Right cardiac atrium (tissue), 5 donors: ENCODE results near the gene CHST15. TPM values are rescaled to one million over a fixed set of nuclear protein-coding genes. Genes with fewer than 3 reads are reported as not detected.

Experiments used
- ATAC-seq, 2 donors: fragments of 200-7000 bp; cut with Tn5 transposase; one replicate each; pipeline versions ENCODE4 v1.8.0 to v1.9.1; 2020; ENCODE audit warnings: moderate library complexity in 2 of 2, mild to moderate bottlenecking in 1 of 2
- DNase-seq, 3 donors: peaks; one replicate each; pipeline ENCODE4 v3.0.0-alpha.2; 2020
- H3K27ac ChIP-seq: one replicate; pipeline ENCODE4 v1.5.1; 2013; ENCODE audit warnings: mild to moderate bottlenecking, low read length, control low read depth, moderate library complexity
- H3K27me3 ChIP-seq: one replicate; pipeline ENCODE4 v1.6.1; 2013; ENCODE audit not compliant: control insufficient read depth, insufficient read depth
- H3K4me1 ChIP-seq: one replicate; pipeline ENCODE4 v1.6.1; 2013; ENCODE audit warnings: low read length; ENCODE audit not compliant: control insufficient read depth, insufficient read depth
- H3K4me3 ChIP-seq: one replicate; pipeline ENCODE4 v1.5.1; 2013; ENCODE audit warnings: low read length, control low read depth
- H3K9me3 ChIP-seq: one replicate; pipeline ENCODE4 v1.6.1; 2013; ENCODE audit warnings: low read length; ENCODE audit not compliant: control insufficient read depth
- WGBS: extraction: QIAGEN DNeasy Blood & Tissue Kit; methylation state at CpG from one replicate; pipeline ENCODE4 v1.1.7; 2013; 5-methylcytosine and 5-hydroxymethylcytosine counted together
- intact Hi-C, 4 donors: fragments of 100-400 bp; cut with DNase I; formaldehyde crosslinking; loops; one replicate each; pipeline versions ENCODE4 v1.11.0 to v1.14.0; 2022 to 2023
- polyA plus RNA-seq: library from polyadenylated mRNA; stranded (reverse); fragments of 200-250 nt; gene quantifications from one replicate; pipeline ENCODE4 v1.2.3, GENCODE V29; 2013
- total RNA-seq, 4 donors: library from RNA; stranded (reverse); fragmentation: NEBNext Ultra II Directional; extraction: Animal tissue kit (Norgen Biotek cat#: 25700); gene quantifications; one replicate each; pipeline ENCODE4 v1.2.1, GENCODE V29; 2021
- donor health status: healthy with polysubstance abuse.
- donor health status: DM: no; HTN: yes; CAD: no.
- donor health status: DM: no; HTN: no; CAD: no.
- donor health status: DM: no; HTN: yes; CAD: no; lungs with severe emphysema.
- donor health status: DM: yes; HTN: yes; CAD: no.

The CHST15 gene
- total and polyA plus RNA-seq, 5 donors, result 2.2 to 11.9 (median 8.2) TPM

DNA sequence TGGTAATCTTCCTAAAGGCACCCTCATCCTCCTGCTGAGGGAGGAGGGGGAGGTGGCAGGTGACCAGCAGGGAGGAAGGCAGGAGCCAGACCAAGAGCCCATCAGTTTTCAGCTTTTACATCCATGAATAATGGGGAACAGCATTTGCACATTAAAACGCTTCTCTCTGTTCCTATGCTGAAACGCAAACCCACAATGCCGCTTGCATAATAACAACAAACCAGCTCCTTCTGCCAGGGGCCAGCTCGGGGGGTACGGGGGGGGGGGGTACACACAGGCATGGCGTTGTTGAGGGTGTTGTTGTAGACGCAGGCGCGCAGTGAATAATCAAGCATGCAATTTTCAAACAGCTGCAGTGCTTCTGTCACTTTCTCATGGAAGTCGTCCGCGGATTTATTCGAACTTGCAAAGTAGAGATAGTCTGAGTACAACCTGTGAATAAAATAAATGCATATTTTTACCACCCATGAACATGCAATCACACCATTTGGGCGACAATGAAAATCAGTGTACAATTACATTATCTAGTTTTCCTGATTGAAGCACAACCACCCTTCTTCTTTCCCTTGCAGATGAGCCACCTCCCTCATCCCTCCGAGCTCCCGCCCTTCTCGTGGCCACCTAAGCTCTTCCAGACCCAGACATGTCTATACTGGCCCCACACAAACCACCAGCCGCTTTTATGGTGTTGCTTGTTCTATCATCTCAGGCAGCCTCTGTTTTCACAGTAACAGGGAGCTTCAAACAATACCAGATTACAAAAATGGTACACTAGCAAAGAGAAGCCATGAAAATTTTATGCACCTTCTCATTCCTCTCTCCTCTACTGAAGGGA lies 72.2 kb downstream of the CHST15 start:
- intact Hi-C loops, result no loop called here
- H3K9me3 ChIP-seq, result no peaks in the 10 kb centered on the region
- DNase-seq, result no peak
- no peak overlapping the region for H3K27ac ChIP-seq
- no peak for ATAC-seq
- no peaks in the 10 kb centered on the region for H3K27me3 ChIP-seq
- 53% methylated on average over 18 of the region's 18 CpGs for WGBS
- H3K4me1 ChIP-seq, result no peaks in the 10 kb centered on the region
- no peak overlapping the region for H3K4me3 ChIP-seq

DNA sequence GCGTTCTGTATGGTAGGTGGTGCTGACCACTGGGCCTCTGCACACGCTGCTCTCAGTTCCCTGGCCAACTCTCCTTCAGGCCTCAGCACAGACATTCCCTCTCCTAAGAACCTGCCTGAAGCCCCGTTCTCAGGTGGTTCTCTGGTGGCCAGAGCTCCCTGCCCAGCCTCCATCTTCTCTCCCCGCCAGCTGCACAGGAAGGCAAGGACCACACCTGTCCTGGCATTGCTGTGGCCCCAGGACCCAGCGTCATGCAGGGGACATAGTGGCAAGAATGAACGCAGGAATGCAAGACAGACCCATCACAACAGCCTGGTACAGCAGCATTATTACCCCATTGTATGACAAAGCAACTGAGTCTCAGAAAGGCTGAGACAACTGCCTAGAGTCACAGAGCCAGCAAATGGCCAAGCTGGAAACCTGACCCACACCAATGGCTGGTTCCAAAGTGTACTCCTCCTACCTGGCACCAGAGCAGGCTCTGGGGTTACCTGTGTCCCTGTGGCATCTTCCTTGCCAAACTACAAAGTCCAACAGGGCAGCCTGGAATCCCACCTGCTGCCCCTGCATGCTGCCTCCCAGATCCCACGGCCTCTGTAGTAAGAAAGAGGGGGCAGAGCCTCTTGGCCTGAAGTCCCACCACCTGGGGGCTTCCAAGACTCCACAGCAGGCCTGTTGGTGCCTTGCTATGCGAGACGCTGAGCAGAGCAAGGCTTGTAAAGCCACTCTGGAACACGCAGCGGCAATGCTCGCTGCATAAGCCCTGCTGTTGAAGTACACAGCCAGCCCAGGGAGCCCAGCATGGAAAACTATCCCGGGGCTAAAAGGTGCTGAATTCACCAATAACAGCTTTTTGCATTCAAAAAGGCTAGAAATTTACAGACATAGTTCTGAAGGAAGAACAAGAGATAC lies 73.3 kb downstream of the CHST15 start:
- H3K27me3 ChIP-seq, result no peaks in the 10 kb centered on the region
- ATAC-seq, result no peak
- intact Hi-C loops, result loop anchor here in 1 of 4 donors (10.0 kb wide), 1 partner anchor 235 kb away; no protein-coding TSS in a partner anchor
- H3K9me3 ChIP-seq, result no peaks in the 10 kb centered on the region
- no peak for DNase-seq
- no peak overlapping the region for H3K27ac ChIP-seq
- 78% methylated on average over 13 of the region's 13 CpGs for WGBS
- H3K4me1 ChIP-seq, result no peaks in the 10 kb centered on the region
- H3K4me3 ChIP-seq, result no peak overlapping the region

DNA sequence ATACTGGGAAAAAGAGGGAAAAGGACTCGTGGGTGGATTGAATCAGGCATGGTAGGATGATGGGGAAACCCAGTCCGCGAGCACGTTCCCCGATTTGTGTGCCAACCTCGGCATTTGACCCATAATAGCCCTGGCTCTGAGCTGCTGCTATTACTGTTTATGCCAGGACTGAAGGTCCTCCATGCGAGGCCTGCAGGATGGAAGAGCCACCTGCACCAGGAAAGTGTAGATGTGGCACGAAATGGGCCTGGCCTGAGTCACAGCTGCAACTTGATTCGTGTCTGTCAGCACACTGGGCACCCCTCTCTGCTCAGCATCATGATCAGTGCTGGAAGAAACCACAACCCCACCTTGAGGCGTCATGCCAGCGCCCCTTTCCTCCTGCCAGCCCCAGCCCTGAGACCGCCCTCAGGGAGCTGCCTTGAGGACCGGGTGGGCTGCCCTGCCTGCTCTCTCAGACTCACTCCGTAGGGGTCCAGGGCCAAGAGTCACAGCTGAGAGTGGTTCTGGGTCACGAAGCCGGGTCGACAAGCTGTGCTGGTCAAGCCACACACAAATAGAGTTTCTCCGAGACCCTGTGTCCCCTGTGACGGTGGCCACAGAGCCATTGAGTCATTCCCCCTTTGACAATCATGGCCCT lies 74.4 kb downstream of the CHST15 start:
- no peak for ATAC-seq
- Histone ChIP-seq H3K27me3 (no peaks in the 10 kb centered on the region), H3K4me1 (no peaks in the 10 kb centered on the region), H3K9me3 (no peaks in the 10 kb centered on the region), H3K4me3 (no peak overlapping the region), H3K27ac (no peak overlapping the region)
- 92% methylated on average over 19 of the region's 19 CpGs for WGBS
- no peak for DNase-seq
- intact Hi-C loops, result loop anchor here in 1 of 4 donors (10.0 kb wide), 1 partner anchor 236 kb away; no protein-coding TSS in a partner anchor

DNA sequence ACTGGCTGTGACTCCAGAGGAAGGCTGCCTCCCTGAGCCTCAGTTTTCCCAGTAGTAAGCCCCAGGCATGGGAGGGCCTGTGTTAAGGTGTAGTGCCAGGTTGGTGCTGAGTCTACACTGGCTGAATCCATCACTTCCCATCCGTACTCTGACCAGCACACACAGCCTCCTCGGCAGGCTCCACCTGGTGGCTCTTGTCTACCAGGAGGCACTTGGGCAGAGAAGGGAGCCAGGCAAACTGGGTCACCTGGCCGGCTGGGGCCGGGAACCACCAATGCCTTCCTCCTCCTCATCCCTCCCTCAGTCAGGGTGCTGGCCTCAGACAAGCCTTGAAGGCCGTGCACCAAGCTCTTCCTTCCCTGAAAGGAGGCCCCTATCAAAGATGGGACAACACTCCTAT lies 75.7 kb downstream of the CHST15 start:
- Histone ChIP-seq H3K9me3 (no peaks in the 10 kb centered on the region), H3K4me1 (no peaks in the 10 kb centered on the region), H3K27me3 (no peaks in the 10 kb centered on the region), H3K27ac (no peak overlapping the region), H3K4me3 (no peak overlapping the region)
- 86% methylated on average over 5 of the region's 5 CpGs for WGBS
- ATAC-seq (peak in 1 of 2 donors; percentile 26), DNase-seq (no peak)
- intact Hi-C loops, result loop anchor here in 1 of 4 donors (10.0 kb wide), 1 partner anchor 237 kb away; no protein-coding TSS in a partner anchor

DNA sequence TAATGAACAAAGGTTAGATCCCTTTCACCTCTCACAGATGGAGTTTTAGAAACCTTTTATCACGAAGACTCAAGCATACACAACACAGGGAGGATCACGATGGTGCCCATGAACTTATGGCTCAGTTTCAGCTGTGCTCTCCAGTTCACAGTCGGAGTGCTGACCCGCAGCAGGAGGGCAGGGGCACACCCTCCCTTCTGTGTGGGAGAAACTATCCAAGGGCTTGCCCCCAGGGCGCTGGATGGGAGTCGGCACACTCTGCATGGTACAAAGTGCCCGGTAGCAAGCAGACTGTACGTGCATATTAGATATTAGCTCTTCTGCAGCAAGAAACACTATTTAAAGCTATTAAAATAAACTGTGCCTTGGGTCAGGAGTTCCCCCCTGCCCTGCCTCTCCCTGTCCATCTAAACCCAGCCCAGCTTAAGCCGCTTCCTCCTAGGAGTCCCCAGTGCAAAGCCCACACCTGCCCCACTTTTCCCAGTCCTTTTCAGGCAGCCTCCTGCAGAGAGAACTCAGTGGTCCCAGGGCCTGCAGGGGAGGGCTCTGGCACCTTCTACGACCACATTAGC lies 76.5 kb downstream of the CHST15 start:
- WGBS, result 73% methylated on average over 10 of the region's 10 CpGs
- no peak for ATAC-seq
- no peaks in the 10 kb centered on the region for H3K9me3 ChIP-seq
- no peaks in the 10 kb centered on the region for H3K4me1 ChIP-seq
- H3K27ac ChIP-seq, result no peak overlapping the region
- H3K27me3 ChIP-seq, result no peaks in the 10 kb centered on the region
- intact Hi-C loops, result loop anchor here in 1 of 4 donors (10.0 kb wide), 1 partner anchor 238 kb away; no protein-coding TSS in a partner anchor
- H3K4me3 ChIP-seq, result no peak overlapping the region
- no peak for DNase-seq

DNA sequence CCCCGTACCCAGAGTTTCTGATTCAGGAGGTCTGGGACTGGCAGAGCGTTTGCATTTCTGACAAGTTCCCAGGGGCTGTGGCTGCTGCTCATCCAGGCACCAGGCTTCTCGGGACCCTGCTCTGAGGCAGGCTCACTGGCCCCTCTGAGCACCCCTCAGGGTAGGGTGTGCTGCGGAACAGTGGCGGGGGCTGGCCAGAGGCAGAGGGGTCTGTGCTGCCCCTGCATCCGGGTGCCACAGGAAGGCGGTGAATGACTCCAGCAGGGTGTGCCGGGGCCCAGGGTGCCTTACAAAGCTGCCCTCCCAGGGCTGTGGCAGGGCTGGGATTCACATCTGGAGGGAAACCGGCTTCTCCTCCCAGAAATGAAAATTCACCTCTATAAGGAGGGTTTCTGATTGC lies 77.4 kb downstream of the CHST15 start:
- WGBS, result 87% methylated on average over 9 of the region's 9 CpGs
- Histone ChIP-seq H3K4me3 (no peak overlapping the region), H3K9me3 (no peaks in the 10 kb centered on the region), H3K27me3 (no peaks in the 10 kb centered on the region), H3K4me1 (no peaks in the 10 kb centered on the region), H3K27ac (no peak overlapping the region)
- intact Hi-C loops, result loop anchor here in 1 of 4 donors (10.0 kb wide), 1 partner anchor 239 kb away; no protein-coding TSS in a partner anchor
- ATAC-seq, result no peak
- DNase-seq, result no peak

DNA sequence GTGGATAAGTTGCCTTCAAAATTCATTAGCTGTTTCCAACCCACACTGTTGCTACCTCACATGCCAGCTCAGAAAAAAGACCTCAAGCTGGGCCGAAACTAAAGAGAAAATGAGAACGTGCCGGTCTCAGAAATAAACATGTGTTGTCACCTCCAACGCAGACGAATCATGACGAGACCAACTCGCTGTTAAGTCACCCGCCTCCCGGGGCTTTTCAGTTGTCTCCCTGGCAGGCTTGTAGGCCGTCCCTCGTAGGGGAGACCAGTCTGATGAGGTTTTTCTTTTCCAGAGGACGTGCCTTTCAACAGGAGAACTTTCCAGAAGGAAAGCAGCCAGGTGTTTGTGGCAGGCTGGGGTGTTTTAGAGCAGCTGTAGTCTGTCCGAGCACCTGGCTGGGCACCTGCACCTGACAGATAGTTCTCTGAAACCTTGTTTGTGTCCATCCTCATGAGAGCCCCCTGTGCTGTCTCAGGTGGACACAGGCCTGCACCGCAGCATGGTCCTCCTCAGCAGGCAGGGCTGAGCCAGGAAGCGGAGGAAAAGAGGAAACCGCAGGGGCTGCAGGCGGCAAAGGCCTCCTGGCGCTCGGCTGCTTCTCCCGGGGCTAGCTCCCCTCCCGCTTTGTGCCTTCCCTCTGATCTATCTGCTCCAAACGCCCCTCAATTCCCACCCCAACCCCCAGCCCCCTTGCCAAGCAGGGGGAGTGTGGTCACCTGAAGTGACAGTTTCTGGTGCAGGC lies 78.8 kb downstream of the CHST15 start:
- intact Hi-C loops, result loop anchor here in 1 of 4 donors (10.0 kb wide), 1 partner anchor 240 kb away; no protein-coding TSS in a partner anchor
- no peak for ATAC-seq
- Histone ChIP-seq H3K27ac (no peak overlapping the region), H3K4me3 (no peak overlapping the region), H3K4me1 (no peaks in the 10 kb centered on the region), H3K27me3 (no peaks in the 10 kb centered on the region), H3K9me3 (no peaks in the 10 kb centered on the region)
- no peak for DNase-seq
- WGBS, result 82% methylated on average over 22 of the region's 22 CpGs

DNA sequence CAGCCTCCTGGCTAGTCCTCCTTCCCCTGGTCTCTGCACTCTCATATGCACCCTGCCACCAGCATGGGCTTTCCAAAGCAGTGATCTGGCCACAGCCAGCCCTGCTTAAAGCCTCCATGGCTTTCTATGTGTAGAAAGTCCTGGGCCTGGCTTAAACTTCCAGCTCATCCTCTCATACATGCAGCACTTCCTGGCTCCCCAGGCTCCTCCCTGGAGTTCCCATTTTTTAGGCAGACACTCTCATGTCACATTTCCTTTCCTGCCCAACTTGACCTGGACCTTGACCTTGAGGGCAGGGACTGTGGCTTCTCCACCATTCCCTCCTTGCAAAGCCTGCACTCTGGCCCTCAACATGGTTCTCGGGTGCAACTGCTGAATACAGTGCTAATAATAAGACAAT lies 79.5 kb downstream of the CHST15 start:
- H3K4me3 ChIP-seq, result no peak overlapping the region
- no peaks in the 10 kb centered on the region for H3K4me1 ChIP-seq
- no peaks in the 10 kb centered on the region for H3K9me3 ChIP-seq
- DNase-seq (no peak), ATAC-seq (no peak)
- no peaks in the 10 kb centered on the region for H3K27me3 ChIP-seq
- intact Hi-C loops, result loop anchor here in 1 of 4 donors (10.0 kb wide), 1 partner anchor 241 kb away; no protein-coding TSS in a partner anchor
- H3K27ac ChIP-seq, result no peak overlapping the region
- WGBS, result 85% methylated on average over 1 of the region's 1 CpG

DNA sequence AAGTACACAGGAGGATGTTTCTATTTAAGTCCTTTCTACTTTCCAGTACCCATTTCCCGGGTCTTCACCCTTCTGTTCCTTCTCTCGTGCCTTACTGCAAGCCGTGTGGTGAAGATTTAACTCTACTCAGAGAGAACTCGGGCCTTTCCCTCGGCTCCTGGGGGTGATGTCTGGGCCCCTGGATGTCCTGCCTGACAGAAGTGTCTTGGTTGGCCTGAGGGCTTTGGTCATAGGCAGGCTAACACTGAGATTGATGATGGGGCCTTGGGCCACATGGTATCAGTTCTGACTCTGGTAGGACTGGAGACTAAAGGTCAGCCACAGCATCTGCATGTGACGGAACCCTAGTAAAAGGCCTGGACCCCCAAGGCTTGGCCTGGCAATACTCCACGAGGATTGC lies 80.4 kb downstream of the CHST15 start:
- no peak for ATAC-seq
- intact Hi-C loops, result loop anchor here in 1 of 4 donors (10.0 kb wide), 1 partner anchor 242 kb away; no protein-coding TSS in a partner anchor
- no peak for DNase-seq
- H3K4me3 ChIP-seq, result no peak overlapping the region
- no peaks in the 10 kb centered on the region for H3K4me1 ChIP-seq
- no peaks in the 10 kb centered on the region for H3K9me3 ChIP-seq
- H3K27ac ChIP-seq, result no peak overlapping the region
- 92% methylated on average over 7 of the region's 7 CpGs for WGBS
- H3K27me3 ChIP-seq, result no peaks in the 10 kb centered on the region

DNA sequence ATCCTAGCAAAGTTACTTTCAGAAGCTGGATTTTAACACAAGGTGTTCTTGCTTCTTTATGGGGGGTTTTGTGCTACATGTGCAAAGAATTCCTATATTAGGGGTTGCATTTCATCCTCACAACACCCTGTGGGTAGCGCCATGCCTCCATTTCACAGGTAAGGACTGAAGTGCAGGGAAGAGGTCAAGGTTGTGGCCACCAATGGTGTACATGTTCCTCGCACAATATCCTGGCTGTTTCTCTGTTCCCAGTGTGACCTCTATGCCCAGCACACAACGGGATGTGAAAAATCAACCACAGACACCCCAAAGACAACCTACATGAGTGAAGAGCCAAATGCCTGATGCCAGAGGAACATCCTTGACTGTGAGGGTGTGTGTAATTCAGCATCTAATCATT lies 80.8 kb downstream of the CHST15 start:
- H3K9me3 ChIP-seq, result no peaks in the 10 kb centered on the region
- intact Hi-C loops, result loop anchor here in 1 of 4 donors (10.0 kb wide), 1 partner anchor 242 kb away; no protein-coding TSS in a partner anchor
- no peak overlapping the region for H3K4me3 ChIP-seq
- no peaks in the 10 kb centered on the region for H3K27me3 ChIP-seq
- ATAC-seq (no peak), DNase-seq (no peak)
- no peak overlapping the region for H3K27ac ChIP-seq
- no peaks in the 10 kb centered on the region for H3K4me1 ChIP-seq
- 61% methylated on average over 3 of the region's 3 CpGs for WGBS
